ENCODE measurements around the gene FGGY.

Gene FGGY

GRCh38 chr1:59332983-59333382 lies 36.1 kb downstream of the FGGY start:
- no peaks in the 10 kb centered on the region for H3K4me1 ChIP-seq (ENCODE audit: control insufficient read depth, insufficient read depth, low read length)
- no peak overlapping the region for H3K27ac ChIP-seq (ENCODE audit: low read length)
- H3K4me3 ChIP-seq (ENCODE audit: low read length in 2 of 2) = no peak overlapping the region
- no peaks in the 10 kb centered on the region for H3K9me3 ChIP-seq (ENCODE audit: control insufficient read depth in 2 of 2, low read length in 2 of 2)
- no peaks in the 10 kb centered on the region for H3K27me3 ChIP-seq (ENCODE audit: control insufficient read depth in 1 of 2, insufficient read depth in 2 of 2, low read length in 2 of 2)
- H3K9ac ChIP-seq (ENCODE audit: low read length in 2 of 2) = no peak overlapping the region
- H3K36me3 ChIP-seq (ENCODE audit: control insufficient read depth in 2 of 2, insufficient read depth in 2 of 2, low read length in 2 of 2) = peaks cover 0 to 2% of the 10 kb centered on the region in 2 donors

GRCh38 chr1:59333626-59334277 lies 36.9 kb downstream of the FGGY start:
- Histone ChIP-seq H3K4me3 (ENCODE audit: low read length in 2 of 2) (no peak overlapping the region), H3K27ac (ENCODE audit: low read length) (no peak overlapping the region), H3K27me3 (ENCODE audit: control insufficient read depth in 1 of 2, insufficient read depth in 2 of 2, low read length in 2 of 2) (no peaks in the 10 kb centered on the region), H3K9ac (ENCODE audit: low read length in 2 of 2) (no peak overlapping the region), H3K36me3 (ENCODE audit: control insufficient read depth in 2 of 2, insufficient read depth in 2 of 2, low read length in 2 of 2) (peaks cover 0 to 2% of the 10 kb centered on the region in 2 donors), H3K9me3 (ENCODE audit: control insufficient read depth in 2 of 2, low read length in 2 of 2) (no peaks in the 10 kb centered on the region), H3K4me1 (ENCODE audit: control insufficient read depth, insufficient read depth, low read length) (no peaks in the 10 kb centered on the region)

GRCh38 chr1:59340411-59341307 lies 43.8 kb downstream of the FGGY start:
- Histone ChIP-seq H3K27me3 (ENCODE audit: control insufficient read depth in 1 of 2, insufficient read depth in 2 of 2, low read length in 2 of 2) (no peaks in the 10 kb centered on the region), H3K9ac (ENCODE audit: low read length in 2 of 2) (no peak overlapping the region), H3K27ac (ENCODE audit: low read length) (no peak overlapping the region), H3K36me3 (ENCODE audit: control insufficient read depth in 2 of 2, insufficient read depth in 2 of 2, low read length in 2 of 2) (no peaks in the 10 kb centered on the region), H3K4me1 (ENCODE audit: control insufficient read depth, insufficient read depth, low read length) (no peaks in the 10 kb centered on the region), H3K4me3 (ENCODE audit: low read length in 2 of 2) (no peak overlapping the region), H3K9me3 (ENCODE audit: control insufficient read depth in 2 of 2, low read length in 2 of 2) (no peaks in the 10 kb centered on the region)

GRCh38 chr1:59342801-59343575 lies 46.1 kb downstream of the FGGY start:
- Histone ChIP-seq H3K4me3 (ENCODE audit: low read length in 2 of 2) (no peak overlapping the region), H3K4me1 (ENCODE audit: control insufficient read depth, insufficient read depth, low read length) (no peaks in the 10 kb centered on the region), H3K27me3 (ENCODE audit: control insufficient read depth in 1 of 2, insufficient read depth in 2 of 2, low read length in 2 of 2) (no peaks in the 10 kb centered on the region), H3K9ac (ENCODE audit: low read length in 2 of 2) (no peak overlapping the region), H3K9me3 (ENCODE audit: control insufficient read depth in 2 of 2, low read length in 2 of 2) (no peaks in the 10 kb centered on the region), H3K27ac (ENCODE audit: low read length) (no peak overlapping the region), H3K36me3 (ENCODE audit: control insufficient read depth in 2 of 2, insufficient read depth in 2 of 2, low read length in 2 of 2) (no peaks in the 10 kb centered on the region)

- Histone ChIP-seq H3K4me3 (ENCODE audit: low read length in 2 of 2) (no peak overlapping the region), H3K9me3 (ENCODE audit: control insufficient read depth in 2 of 2, low read length in 2 of 2) (no peaks in the 10 kb centered on the region), H3K36me3 (ENCODE audit: control insufficient read depth in 2 of 2, insufficient read depth in 2 of 2, low read length in 2 of 2) (no peaks in the 10 kb centered on the region)
Observed at GRCh38 chr1:59343576-59343840, 46.6 kb downstream of the FGGY start.

GRCh38 chr1:59345221-59345620 lies 48.3 kb downstream of the FGGY start:
- H3K9me3 ChIP-seq (ENCODE audit: control insufficient read depth in 2 of 2, low read length in 2 of 2) = no peaks in the 10 kb centered on the region

More at GRCh38 chr1:59343576-59343840, 46.6 kb downstream of the FGGY start:
- Histone ChIP-seq H3K27me3 (ENCODE audit: control insufficient read depth in 1 of 2, insufficient read depth in 2 of 2, low read length in 2 of 2) (no peaks in the 10 kb centered on the region), H3K4me1 (ENCODE audit: control insufficient read depth, insufficient read depth, low read length) (no peaks in the 10 kb centered on the region), H3K27ac (ENCODE audit: low read length) (no peak overlapping the region), H3K9ac (ENCODE audit: low read length in 2 of 2) (no peak overlapping the region)

GRCh38 chr1:59346429-59346828 lies 49.5 kb downstream of the FGGY start:
- H3K4me3 ChIP-seq (ENCODE audit: low read length in 2 of 2) = no peak overlapping the region
- H3K27ac ChIP-seq (ENCODE audit: low read length) = no peak overlapping the region
- no peaks in the 10 kb centered on the region for H3K9me3 ChIP-seq (ENCODE audit: control insufficient read depth in 2 of 2, low read length in 2 of 2)
- no peak overlapping the region for H3K9ac ChIP-seq (ENCODE audit: low read length in 2 of 2)
- no peaks in the 10 kb centered on the region for H3K4me1 ChIP-seq (ENCODE audit: control insufficient read depth, insufficient read depth, low read length)
- no peaks in the 10 kb centered on the region for H3K36me3 ChIP-seq (ENCODE audit: control insufficient read depth in 2 of 2, insufficient read depth in 2 of 2, low read length in 2 of 2)
- no peaks in the 10 kb centered on the region for H3K27me3 ChIP-seq (ENCODE audit: control insufficient read depth in 1 of 2, insufficient read depth in 2 of 2, low read length in 2 of 2)

More at GRCh38 chr1:59345221-59345620, 48.3 kb downstream of the FGGY start:
- Histone ChIP-seq H3K27me3 (ENCODE audit: control insufficient read depth in 1 of 2, insufficient read depth in 2 of 2, low read length in 2 of 2) (no peaks in the 10 kb centered on the region), H3K9ac (ENCODE audit: low read length in 2 of 2) (no peak overlapping the region), H3K36me3 (ENCODE audit: control insufficient read depth in 2 of 2, insufficient read depth in 2 of 2, low read length in 2 of 2) (no peaks in the 10 kb centered on the region), H3K4me3 (ENCODE audit: low read length in 2 of 2) (no peak overlapping the region), H3K4me1 (ENCODE audit: control insufficient read depth, insufficient read depth, low read length) (no peaks in the 10 kb centered on the region), H3K27ac (ENCODE audit: low read length) (no peak overlapping the region)

GRCh38 chr1:59349101-59349500 lies 52.2 kb downstream of the FGGY start:
- Histone ChIP-seq H3K4me1 (ENCODE audit: control insufficient read depth, insufficient read depth, low read length) (no peaks in the 10 kb centered on the region), H3K27ac (ENCODE audit: low read length) (no peak overlapping the region), H3K36me3 (ENCODE audit: control insufficient read depth in 2 of 2, insufficient read depth in 2 of 2, low read length in 2 of 2) (no peaks in the 10 kb centered on the region), H3K27me3 (ENCODE audit: control insufficient read depth in 1 of 2, insufficient read depth in 2 of 2, low read length in 2 of 2) (no peaks in the 10 kb centered on the region), H3K4me3 (ENCODE audit: low read length in 2 of 2) (no peak overlapping the region), H3K9ac (ENCODE audit: low read length in 2 of 2) (no peak overlapping the region), H3K9me3 (ENCODE audit: control insufficient read depth in 2 of 2, low read length in 2 of 2) (no peaks in the 10 kb centered on the region)

GRCh38 chr1:59350521-59350920 lies 53.6 kb downstream of the FGGY start:
- no peaks in the 10 kb centered on the region for H3K27me3 ChIP-seq (ENCODE audit: control insufficient read depth in 1 of 2, insufficient read depth in 2 of 2, low read length in 2 of 2)
- H3K36me3 ChIP-seq (ENCODE audit: control insufficient read depth in 2 of 2, insufficient read depth in 2 of 2, low read length in 2 of 2) = no peaks in the 10 kb centered on the region
- no peak overlapping the region for H3K9ac ChIP-seq (ENCODE audit: low read length in 2 of 2)
- H3K9me3 ChIP-seq (ENCODE audit: control insufficient read depth in 2 of 2, low read length in 2 of 2) = no peaks in the 10 kb centered on the region
- peaks cover 7% of the 10 kb centered on the region for H3K4me1 ChIP-seq (ENCODE audit: control insufficient read depth, insufficient read depth, low read length)
- no peak overlapping the region for H3K4me3 ChIP-seq (ENCODE audit: low read length in 2 of 2)
- no peak overlapping the region for H3K27ac ChIP-seq (ENCODE audit: low read length)

GRCh38 chr1:59352065-59352464 lies 55.2 kb downstream of the FGGY start:
- H3K4me1 ChIP-seq (ENCODE audit: control insufficient read depth, insufficient read depth, low read length) = peaks cover 10% of the 10 kb centered on the region
- H3K36me3 ChIP-seq (ENCODE audit: control insufficient read depth in 2 of 2, insufficient read depth in 2 of 2, low read length in 2 of 2) = no peaks in the 10 kb centered on the region
- H3K9me3 ChIP-seq (ENCODE audit: control insufficient read depth in 2 of 2, low read length in 2 of 2) = no peaks in the 10 kb centered on the region
- no peak overlapping the region for H3K27ac ChIP-seq (ENCODE audit: low read length)
- H3K27me3 ChIP-seq (ENCODE audit: control insufficient read depth in 1 of 2, insufficient read depth in 2 of 2, low read length in 2 of 2) = no peaks in the 10 kb centered on the region
- H3K9ac ChIP-seq (ENCODE audit: low read length in 2 of 2) = no peak overlapping the region
- no peak overlapping the region for H3K4me3 ChIP-seq (ENCODE audit: low read length in 2 of 2)
